HFFc6 (cell line): Measurements from ENCODE around the gene WDR41. TPM values are rescaled to one million over a fixed set of nuclear protein-coding genes. Genes with fewer than 3 reads are reported as not detected.

Source experiments
- DNase-seq: peaks from one replicate; pipeline ENCODE4 v3.0.0-alpha.2; 2018
- H3K27ac Mint-ChIP-seq: 2 replicates; pipeline ENCODE4 v1.8.0; 2020; ENCODE audit warnings: mild to moderate bottlenecking, mixed read lengths
- H3K27me3 Mint-ChIP-seq: 2 replicates; pipeline ENCODE4 v1.8.0; 2021; ENCODE audit warnings: mild to moderate bottlenecking, moderate library complexity, mixed read lengths; ENCODE audit not compliant: insufficient read depth
- H3K36me3 Mint-ChIP-seq: 2 replicates; pipeline ENCODE4 v1.8.0; 2021; ENCODE audit warnings: low read depth, mixed read lengths
- H3K4me1 Mint-ChIP-seq: 2 replicates; pipeline ENCODE4 v1.8.0; 2020; ENCODE audit warnings: low read depth, mixed read lengths
- H3K4me3 Mint-ChIP-seq: 2 replicates; pipeline ENCODE4 v1.8.0; 2020; ENCODE audit warnings: mild to moderate bottlenecking, moderate library complexity, mixed read lengths
- H3K9me3 Mint-ChIP-seq: 2 replicates; pipeline ENCODE4 v1.8.0; 2020; ENCODE audit warnings: mild to moderate bottlenecking, mixed read lengths
- CTCF ChIP-seq: fragments of 200-600 bp; sonication (generic); IDR thresholded peaks from 2 replicates; pipeline ENCODE4 v1.5.0; 2021; ENCODE audit warnings: antibody characterized with exemption, mild to moderate bottlenecking
- total RNA-seq, 6 experiments: library from RNA; stranded (reverse); fragmentation: NEBNext Ultra II Directional; extraction: Animal tissue kit (Norgen Biotek cat#: 25700); gene quantifications; 2 replicates in 1 of 6; 3 replicates in 5 of 6; pipeline ENCODE4 v1.2.3, GENCODE V29; 2021

The WDR41 gene
- total RNA-seq, 6 experiments from 2014 or later, result 50.1 to 63.5 (median 56.8) TPM

- H3K4me3 Mint-ChIP-seq, result peak overlapping the region; percentile 36; the same call in 1 of the 2 replicates
- H3K36me3 Mint-ChIP-seq, result peaks cover 32% of the 10 kb centered on the region
- TF ChIP-seq CTCF, result no peak
- H3K27ac Mint-ChIP-seq, result no peak overlapping the region
- no peak for DNase-seq
- no peaks in the 10 kb centered on the region for H3K27me3 Mint-ChIP-seq
- no peaks in the 10 kb centered on the region for H3K9me3 Mint-ChIP-seq
- peaks cover 75% of the 10 kb centered on the region for H3K4me1 Mint-ChIP-seq
Measured at GRCh38 chr5:77428526-77428925, 63.6 kb downstream of the WDR41 start.

GRCh38 chr5:77427998-77428397, 64.1 kb downstream of the WDR41 start:
- peaks cover 2% of the 10 kb centered on the region; the same call in 1 of the 2 replicates for H3K9me3 Mint-ChIP-seq
- peaks cover 79% of the 10 kb centered on the region for H3K4me1 Mint-ChIP-seq
- H3K4me3 Mint-ChIP-seq, result peak overlapping the region; percentile 36
- TF ChIP-seq CTCF, result no peak
- no peak for DNase-seq
- 0 out of 2 replicates have a peak overlapping the region, but pooled peaks have one; percentile 1 for H3K27ac Mint-ChIP-seq
- H3K27me3 Mint-ChIP-seq, result no peaks in the 10 kb centered on the region
- peaks cover 28% of the 10 kb centered on the region for H3K36me3 Mint-ChIP-seq

- Mint-ChIP-seq H3K9me3 (peaks cover 4% of the 10 kb centered on the region; the same call in 1 of the 2 replicates), H3K27me3 (peaks cover 5% of the 10 kb centered on the region; the same call in 1 of the 2 replicates), H3K4me3 (peak overlapping the region; percentile 32), H3K4me1 (peaks cover 73% of the 10 kb centered on the region), H3K27ac (peak overlapping the region; percentile 29), H3K36me3 (peaks cover 30% of the 10 kb centered on the region)
- DNase-seq, result peak; percentile 65
- no peak for TF ChIP-seq CTCF
Measured at GRCh38 chr5:77426670-77427069, 65.4 kb downstream of the WDR41 start.

- H3K27ac Mint-ChIP-seq, result peak overlapping the region; percentile 29
- peaks cover 8% of the 10 kb centered on the region; the same call in 1 of the 2 replicates for H3K27me3 Mint-ChIP-seq
- H3K4me1 Mint-ChIP-seq, result peaks cover 67% of the 10 kb centered on the region
- H3K9me3 Mint-ChIP-seq, result peaks cover 4% of the 10 kb centered on the region; the same call in 1 of the 2 replicates
- no peak for TF ChIP-seq CTCF
- H3K4me3 Mint-ChIP-seq, result no peak overlapping the region; the same call in 1 of the 2 replicates
- no peak for DNase-seq
- peaks cover 30% of the 10 kb centered on the region for H3K36me3 Mint-ChIP-seq
Measured at GRCh38 chr5:77425998-77426659, 66.0 kb downstream of the WDR41 start.

GRCh38 chr5:77425420-77425819, 66.7 kb downstream of the WDR41 start:
- peaks cover 60% of the 10 kb centered on the region for H3K4me1 Mint-ChIP-seq
- TF ChIP-seq CTCF, result no peak
- peaks cover 4% of the 10 kb centered on the region; the same call in 1 of the 2 replicates for H3K9me3 Mint-ChIP-seq
- H3K36me3 Mint-ChIP-seq, result peaks cover 30% of the 10 kb centered on the region
- H3K4me3 Mint-ChIP-seq, result no peak overlapping the region
- no peak for DNase-seq
- H3K27ac Mint-ChIP-seq, result no peak overlapping the region
- H3K27me3 Mint-ChIP-seq, result peaks cover 8% of the 10 kb centered on the region
